ENCODE results near the gene CTSZ. TPM values are rescaled to one million over a fixed set of nuclear protein-coding genes. Genes with fewer than 3 reads are reported as not detected.

The CTSZ gene
- polyA plus RNA-seq, 2 of the 4 experiments (the other 2 are of a cell fraction) = 115 to 156 TPM

GRCh38 chr20:59006167-59006863 is 739 bp downstream of the CTSZ start:
- FAIRE-seq (no peak), ATAC-seq (peak; percentile 10 to 35; a peak in 4 of 6 replicates), DNase-seq (ENCODE audit: low read depth in 1 of 2, low spot score in 1 of 2) (no peak)
- H3K4me1 ChIP-seq = peaks cover 21% of the 10 kb centered on the region
- 38% methylated on average over 16 of the region's 29 CpGs for WGBS (ENCODE audit: missing lambda C conversion rate)
- TF ChIP-seq RFX5 (IDR thresholded peaks at IDR 0.05) = no peak
- TF ChIP-seq TFCP2L1 (CRISPR knock-in tag; IDR thresholded peaks at IDR 0.05) = no peak
- TF ChIP-seq POLR2AphosphoS2 (conservative IDR thresholded peaks at IDR 0.05; ENCODE audit: low read length) = no peak
- no peak for TF ChIP-seq JUNB (IDR thresholded peaks at IDR 0.05)
- no peak for TF ChIP-seq MAZ (IDR thresholded peaks at IDR 0.05; ENCODE audit: borderline replicate concordance, low read depth, low read length)
- TF ChIP-seq CHD2 (IDR thresholded peaks at IDR 0.05; ENCODE audit: low read length, partially characterized antibody) = no peak
- no peak for TF ChIP-seq MAX (IDR thresholded peaks at IDR 0.05)
- no peak for TF ChIP-seq ELK1 (IDR thresholded peaks at IDR 0.05; ENCODE audit: low read depth, low read length)
- no peak for TF ChIP-seq ATOH8 (CRISPR knock-in tag; IDR thresholded peaks at IDR 0.05; ENCODE audit: low read depth)
- no peak for TF ChIP-seq CHD4 (IDR thresholded peaks at IDR 0.05; ENCODE audit: borderline replicate concordance)
- TF ChIP-seq MYC (IDR thresholded peaks at IDR 0.05; ENCODE audit: borderline replicate concordance, low read length) = no peak
- TF ChIP-seq FOSB (CRISPR knock-in tag; IDR thresholded peaks at IDR 0.05) = no peak
- no peak for TF ChIP-seq FOXS1 (CRISPR knock-in tag; IDR thresholded peaks at IDR 0.05)
- TF ChIP-seq HOXB13 (CRISPR knock-in tag; IDR thresholded peaks at IDR 0.05; ENCODE audit: low read depth) = no peak
- no peak for TF ChIP-seq CTCF (IDR thresholded peaks at IDR 0.05)
- no peak for TF ChIP-seq HDAC2 (IDR thresholded peaks at IDR 0.05)
- no peaks in the 10 kb centered on the region for H3K9me3 ChIP-seq
- H3K27ac ChIP-seq = peak overlapping the region; percentile 75 to 98
- H3K4me3 ChIP-seq = peak overlapping the region; percentile 99
- CTCF ChIA-PET = interaction anchor here (0.9 kb wide), 1 partner anchor 18 kb away, joined by 3 read pairs; no protein-coding TSS in a partner anchor
- POLR2A ChIA-PET = interaction anchor here (1.6 kb wide), 1 partner anchor 26 kb away, joined by 7 read pairs; the partner anchor contains the start of gene ATP5F1E
- H3K4me2 ChIP-seq = peak overlapping the region; percentile 76

- peak overlapping the region; percentile 76 for H3K4me2 ChIP-seq
- TF ChIP-seq CHD2 (IDR thresholded peaks at IDR 0.05; ENCODE audit: low read length, partially characterized antibody) (no peak), REST (IDR thresholded peaks at IDR 0.05) (no peak), RNF2 (IDR thresholded peaks at IDR 0.05; ENCODE audit: borderline replicate concordance, low read depth) (no peak), POLR2AphosphoS2 (conservative IDR thresholded peaks at IDR 0.05; ENCODE audit: low read length) (no peak), EHMT2 (IDR thresholded peaks at IDR 0.05; ENCODE audit: low read depth) (no peak), JUN (IDR thresholded peaks at IDR 0.05) (no peak), TP53 (CRISPR knock-in tag; IDR thresholded peaks at IDR 0.05) (no peak), MYC (IDR thresholded peaks at IDR 0.05; ENCODE audit: borderline replicate concordance, low read length) (no peak), PBX3 (IDR thresholded peaks at IDR 0.05) (no peak), ATOH8 (CRISPR knock-in tag; IDR thresholded peaks at IDR 0.05; ENCODE audit: low read depth) (no peak)
- H3K27ac ChIP-seq = peak overlapping the region; percentile 75 to 98; a peak in 5 of 6 replicates
- FAIRE-seq (no peak), ATAC-seq (no peak), DNase-seq (ENCODE audit: low read depth in 1 of 2, low spot score in 1 of 2) (no peak)
- peak overlapping the region; percentile 99 for H3K4me3 ChIP-seq
- CTCF ChIA-PET = interaction anchor here (0.9 kb wide), 1 partner anchor 17 kb away, joined by 3 read pairs; no protein-coding TSS in a partner anchor
- POLR2A ChIA-PET = interaction anchor here (1.6 kb wide), 1 partner anchor 27 kb away, joined by 7 read pairs; the partner anchor contains the start of gene ATP5F1E
- WGBS (ENCODE audit: missing lambda C conversion rate) = 80% methylated on average over 2 of the region's 3 CpGs
- H3K9me3 ChIP-seq = no peaks in the 10 kb centered on the region
- H3K4me1 ChIP-seq = peaks cover 21% of the 10 kb centered on the region
Measured at GRCh38 chr20:59005523-59006166, 1.4 kb downstream of the CTSZ start.
